Liver (tissue), 9 donors: Measurements from ENCODE around the gene CRACDL. TPM values are rescaled to one million over a fixed set of nuclear protein-coding genes. Genes with fewer than 3 reads are reported as not detected.

Source experiments
- DNase-seq: peaks from one replicate; pipeline ENCODE4 v3.0.0-alpha.2; 2017; ENCODE audit warnings: low spot score
- H3K27ac ChIP-seq, 2 donors: one replicate each; pipeline ENCODE4 v1.7.0; 2013; ENCODE audit warnings: inconsistent platforms in 2 of 2, low read length in 2 of 2, control low read depth in 1 of 2, low read depth in 1 of 2, mild to moderate bottlenecking in 1 of 2
- H3K27me3 ChIP-seq, 4 donors: one replicate each; pipeline versions ENCODE4 v1.6.1 to v1.7.0; 2013; ENCODE audit warnings: low read length in 3 of 4, inconsistent platforms in 1 of 4, mild to moderate bottlenecking in 1 of 4, moderate library complexity in 1 of 4; ENCODE audit not compliant: control insufficient read depth in 4 of 4, insufficient read depth in 4 of 4
- H3K36me3 ChIP-seq, 4 donors: one replicate each; pipeline versions ENCODE4 v1.6.1 to v1.7.0; 2013; ENCODE audit warnings: low read length in 3 of 4, mild to moderate bottlenecking in 3 of 4, low read depth in 1 of 4, moderate library complexity in 1 of 4; ENCODE audit not compliant: control insufficient read depth in 4 of 4, insufficient read depth in 3 of 4
- H3K4me1 ChIP-seq, 4 donors: one replicate each; pipeline versions ENCODE4 v1.6.1 to v1.7.0; 2013; ENCODE audit warnings: low read length in 3 of 4, mild to moderate bottlenecking in 3 of 4, moderate library complexity in 1 of 4; ENCODE audit not compliant: control insufficient read depth in 4 of 4, insufficient read depth in 4 of 4
- H3K4me3 ChIP-seq, 3 donors: one replicate each; pipeline versions ENCODE4 v1.6.1 to v1.7.0; 2013; ENCODE audit warnings: low read length in 3 of 3, control low read depth in 1 of 3, low read depth in 1 of 3, mild to moderate bottlenecking in 1 of 3
- H3K9ac ChIP-seq, 2 donors: one replicate each; pipeline ENCODE4 v1.7.0; 2013; ENCODE audit warnings: low read length in 2 of 2, mild to moderate bottlenecking in 2 of 2, moderate library complexity in 2 of 2, control low read depth in 1 of 2, low read depth in 1 of 2
- H3K9me3 ChIP-seq, 4 donors: one replicate each; pipeline versions ENCODE4 v1.6.1 to v1.7.0; 2013; ENCODE audit warnings: low read length in 3 of 4; ENCODE audit not compliant: control insufficient read depth in 4 of 4
- ATF3 ChIP-seq: IDR thresholded peaks from 2 replicates; pipeline ENCODE4 v1.6.1; 2016; ENCODE audit warnings: antibody characterized with exemption
- EGR1 ChIP-seq, 2 donors: IDR thresholded peaks; 2 replicates each; pipeline ENCODE4 v1.6.1; 2016 to 2018; ENCODE audit warnings: antibody characterized with exemption in 2 of 2, low read depth in 2 of 2
- FOXA1 ChIP-seq: IDR thresholded peaks from 2 replicates; pipeline ENCODE4 v1.6.1; 2016; ENCODE audit warnings: antibody characterized with exemption
- FOXA2 ChIP-seq: IDR thresholded peaks from 2 replicates; pipeline ENCODE4 v1.6.1; 2016; ENCODE audit warnings: antibody characterized with exemption
- GABPA ChIP-seq, 2 donors: IDR thresholded peaks in 1 of 2; conservative IDR thresholded peaks in 1 of 2; 2 replicates each; pipeline ENCODE4 v1.6.1; 2016; ENCODE audit warnings: antibody characterized with exemption in 2 of 2, mild to moderate bottlenecking in 1 of 2, moderate library complexity in 1 of 2
- HNF4A ChIP-seq, 2 donors: conservative IDR thresholded peaks; 2 replicates each; pipeline ENCODE4 v1.6.1; 2016; ENCODE audit warnings: antibody characterized with exemption in 2 of 2, mild to moderate bottlenecking in 2 of 2
- HNF4G ChIP-seq: IDR thresholded peaks from 2 replicates; pipeline ENCODE4 v1.6.1; 2016; ENCODE audit warnings: antibody characterized with exemption
- JUND ChIP-seq, 2 donors: IDR thresholded peaks; 2 replicates each; pipeline ENCODE4 v1.6.1; 2016; ENCODE audit warnings: antibody characterized with exemption in 2 of 2
- NR2F2 ChIP-seq: IDR thresholded peaks from 2 replicates; pipeline ENCODE4 v1.6.1; 2016; ENCODE audit warnings: antibody characterized with exemption
- RAD21 ChIP-seq, 2 donors: IDR thresholded peaks; 2 replicates each; pipeline ENCODE4 v1.6.1; 2016; ENCODE audit warnings: antibody characterized with exemption in 2 of 2, mild to moderate bottlenecking in 2 of 2
- REST ChIP-seq: IDR thresholded peaks from 2 replicates; pipeline ENCODE4 v1.6.1; 2016; ENCODE audit warnings: antibody characterized with exemption, mild to moderate bottlenecking
- RXRA ChIP-seq, 2 donors: IDR thresholded peaks; 2 replicates each; pipeline ENCODE4 v1.6.1; 2017 to 2018; ENCODE audit warnings: antibody characterized with exemption in 2 of 2, mild to moderate bottlenecking in 1 of 2
- SP1 ChIP-seq: IDR thresholded peaks from 2 replicates; pipeline ENCODE4 v1.6.1; 2018; ENCODE audit warnings: antibody characterized with exemption, mild to moderate bottlenecking
- TAF1 ChIP-seq: conservative IDR thresholded peaks from 2 replicates; pipeline ENCODE4 v1.6.1; 2016; ENCODE audit warnings: antibody characterized with exemption, mild to moderate bottlenecking
- YY1 ChIP-seq: IDR thresholded peaks from 2 replicates; pipeline ENCODE4 v1.6.1; 2016; ENCODE audit warnings: antibody characterized with exemption, mild to moderate bottlenecking
- WGBS: extraction: QIAGEN DNeasy Blood & Tissue Kit; methylation state at CpG from one replicate; pipeline ENCODE4 v1.1.7; 2013; 5-methylcytosine and 5-hydroxymethylcytosine counted together
- polyA plus RNA-seq, 2 donors: library from polyadenylated mRNA; stranded (reverse) in 1 of 2; unstranded in 1 of 2; fragments of 200-250 nt in 1 of 2; fragments of >200 nt in 1 of 2; fragmentation: Nextera tagmentation in 1 of 2; extraction: Ambion mirVana in 1 of 2; gene quantifications; one replicate each; pipeline versions ENCODE4 v1.2.1 to v1.2.3, GENCODE V29; 2013 to 2015
- total RNA-seq, 2 donors: library from RNA; depleted of rRNA; stranded (reverse); fragments of >200 nt; gene quantifications; one replicate each; pipeline ENCODE4 v1.2.3, GENCODE V29; 2014
- TF ChIP-seq, protein P1 (sequence below): IDR thresholded peaks from 2 replicates; pipeline ENCODE4 v1.6.1; 2016; ENCODE audit warnings: antibody characterized with exemption
- TF ChIP-seq, protein P2 (sequence below): IDR thresholded peaks from 2 replicates; pipeline ENCODE4 v1.6.1; 2016; ENCODE audit warnings: antibody characterized with exemption
- TF ChIP-seq, protein P3 (sequence below): fragments of 150-350 bp; IDR thresholded peaks from 2 replicates; pipeline ENCODE4 v1.5.1; 2017; ENCODE audit warnings: improper control_type of control experiment, low read depth, low read length; ENCODE audit not compliant: missing input control
- donor health status: healthy.
- donor health status: healthy.
- donor health status: healthy.
- donor health status: healthy.
- donor health status: healthy.

CRACDL gene
- total and polyA plus RNA-seq, 4 donors: 0.13 to 0.46 (median 0.29) TPM

DNA sequence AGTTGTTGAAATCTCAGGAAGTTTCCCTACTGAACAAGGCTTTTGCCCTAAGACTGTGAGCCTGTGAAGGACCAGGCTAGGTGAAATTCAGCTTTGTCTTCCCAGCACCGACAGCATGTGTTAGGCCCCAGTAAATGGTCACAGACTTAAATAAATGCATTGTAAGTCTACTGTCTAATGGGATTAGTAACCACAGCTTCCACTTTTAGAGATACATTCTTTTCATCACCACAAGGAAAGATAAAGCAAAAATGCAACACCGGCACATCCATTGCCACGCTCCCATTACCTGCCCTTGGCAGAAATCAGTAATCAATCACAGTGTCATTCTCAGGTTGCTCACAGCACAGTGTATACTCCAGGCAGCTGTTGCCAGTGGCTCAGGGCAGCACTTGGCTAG, 59.3 kb downstream of the CRACDL start:
- Histone ChIP-seq H3K9ac (no peak overlapping the region), H3K27ac (no peak overlapping the region), H3K36me3 (no peaks in the 10 kb centered on the region), H3K27me3 (no peaks in the 10 kb centered on the region), H3K9me3 (no peaks in the 10 kb centered on the region), H3K4me1 (no peaks in the 10 kb centered on the region), H3K4me3 (no peak overlapping the region)
- TF ChIP-seq, protein P1, sequence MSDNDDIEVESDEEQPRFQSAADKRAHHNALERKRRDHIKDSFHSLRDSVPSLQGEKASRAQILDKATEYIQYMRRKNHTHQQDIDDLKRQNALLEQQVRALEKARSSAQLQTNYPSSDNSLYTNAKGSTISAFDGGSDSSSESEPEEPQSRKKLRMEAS: no peak
- TF ChIP-seq JUND (IDR thresholded peaks at IDR 0.05) (no peak), REST (no peak), HNF4A (conservative IDR thresholded peaks at IDR 0.05) (no peak), GABPA (IDR thresholded peaks at IDR 0.05 in 1 of 2, conservative IDR thresholded peaks at IDR 0.05 in 1 of 2) (no peak), NR2F2 (no peak), SP1 (no peak), RAD21 (IDR thresholded peaks at IDR 0.05) (no peak), RXRA (IDR thresholded peaks at IDR 0.05) (no peak), TAF1 (no peak), EGR1 (IDR thresholded peaks at IDR 0.05; ENCODE audit: low read depth in 2 of 2) (no peak), FOXA1 (no peak), HNF4G (no peak), FOXA2 (no peak), YY1 (no peak), ATF3 (no peak)
- TF ChIP-seq, protein P2, sequence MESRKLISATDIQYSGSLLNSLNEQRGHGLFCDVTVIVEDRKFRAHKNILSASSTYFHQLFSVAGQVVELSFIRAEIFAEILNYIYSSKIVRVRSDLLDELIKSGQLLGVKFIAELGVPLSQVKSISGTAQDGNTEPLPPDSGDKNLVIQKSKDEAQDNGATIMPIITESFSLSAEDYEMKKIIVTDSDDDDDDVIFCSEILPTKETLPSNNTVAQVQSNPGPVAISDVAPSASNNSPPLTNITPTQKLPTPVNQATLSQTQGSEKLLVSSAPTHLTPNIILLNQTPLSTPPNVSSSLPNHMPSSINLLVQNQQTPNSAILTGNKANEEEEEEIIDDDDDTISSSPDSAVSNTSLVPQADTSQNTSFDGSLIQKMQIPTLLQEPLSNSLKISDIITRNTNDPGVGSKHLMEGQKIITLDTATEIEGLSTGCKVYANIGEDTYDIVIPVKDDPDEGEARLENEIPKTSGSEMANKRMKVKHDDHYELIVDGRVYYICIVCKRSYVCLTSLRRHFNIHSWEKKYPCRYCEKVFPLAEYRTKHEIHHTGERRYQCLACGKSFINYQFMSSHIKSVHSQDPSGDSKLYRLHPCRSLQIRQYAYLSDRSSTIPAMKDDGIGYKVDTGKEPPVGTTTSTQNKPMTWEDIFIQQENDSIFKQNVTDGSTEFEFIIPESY: no peak
- TF ChIP-seq, protein P3, sequence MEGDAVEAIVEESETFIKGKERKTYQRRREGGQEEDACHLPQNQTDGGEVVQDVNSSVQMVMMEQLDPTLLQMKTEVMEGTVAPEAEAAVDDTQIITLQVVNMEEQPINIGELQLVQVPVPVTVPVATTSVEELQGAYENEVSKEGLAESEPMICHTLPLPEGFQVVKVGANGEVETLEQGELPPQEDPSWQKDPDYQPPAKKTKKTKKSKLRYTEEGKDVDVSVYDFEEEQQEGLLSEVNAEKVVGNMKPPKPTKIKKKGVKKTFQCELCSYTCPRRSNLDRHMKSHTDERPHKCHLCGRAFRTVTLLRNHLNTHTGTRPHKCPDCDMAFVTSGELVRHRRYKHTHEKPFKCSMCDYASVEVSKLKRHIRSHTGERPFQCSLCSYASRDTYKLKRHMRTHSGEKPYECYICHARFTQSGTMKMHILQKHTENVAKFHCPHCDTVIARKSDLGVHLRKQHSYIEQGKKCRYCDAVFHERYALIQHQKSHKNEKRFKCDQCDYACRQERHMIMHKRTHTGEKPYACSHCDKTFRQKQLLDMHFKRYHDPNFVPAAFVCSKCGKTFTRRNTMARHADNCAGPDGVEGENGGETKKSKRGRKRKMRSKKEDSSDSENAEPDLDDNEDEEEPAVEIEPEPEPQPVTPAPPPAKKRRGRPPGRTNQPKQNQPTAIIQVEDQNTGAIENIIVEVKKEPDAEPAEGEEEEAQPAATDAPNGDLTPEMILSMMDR: no peak
- no peak for DNase-seq
- 79% methylated on average over 3 of the region's 3 CpGs for WGBS
